Ascending aorta (tissue), 2 donors: ENCODE measurements around the gene JUNB. TPM values are rescaled to one million over a fixed set of nuclear protein-coding genes. Genes with fewer than 3 reads are reported as not detected.

Source experiments
- DNase-seq, 2 donors: peaks; one replicate each; pipeline ENCODE4 v3.0.0-alpha.2; 2019; ENCODE audit warnings: low spot score in 2 of 2
- H3K27ac ChIP-seq, 2 donors: fragments of 200-600 bp; sonication (generic); one replicate each; pipeline ENCODE4 v1.5.1; 2016 to 2017; ENCODE audit warnings: mild to moderate bottlenecking in 1 of 2
- H3K27me3 ChIP-seq: fragments of 200-600 bp; sonication (generic); one replicate; pipeline ENCODE4 v1.5.1; 2017
- H3K36me3 ChIP-seq, 2 donors: fragments of 200-600 bp; sonication (generic); one replicate each; pipeline ENCODE4 v1.5.1; 2016
- H3K4me1 ChIP-seq, 2 donors: fragments of 200-600 bp; sonication (generic); one replicate each; pipeline ENCODE4 v1.5.1; 2016 to 2017; ENCODE audit warnings: mild to moderate bottlenecking in 1 of 2
- H3K4me3 ChIP-seq, 2 donors: fragments of 200-600 bp; sonication (generic); one replicate each; pipeline ENCODE4 v1.5.1; 2016 to 2017; ENCODE audit warnings: mild to moderate bottlenecking in 1 of 2
- H3K9me3 ChIP-seq, 2 donors: fragments of 200-600 bp; sonication (generic); one replicate each; pipeline ENCODE4 v1.5.1; 2016
- CTCF ChIP-seq, 3 experiments: fragments of 200-600 bp in 2 of 3; fragments of 450-650 bp in 1 of 3; sonication (generic) in 2 of 3; IDR thresholded peaks; one replicate each; pipeline ENCODE4 v1.5.1; 2016 to 2019; ENCODE audit warnings: antibody characterized with exemption in 3 of 3, mild to moderate bottlenecking in 1 of 3, moderate library complexity in 1 of 3
- intact Hi-C: fragments of 100-400 bp; cut with DNase I; formaldehyde crosslinking; loops from one replicate; pipeline ENCODE4 v1.15.1; 2023
- total RNA-seq: library from RNA; depleted of rRNA; stranded (reverse); fragments of >200 nt; gene quantifications from one replicate; pipeline ENCODE4 v1.1.0, GENCODE V29; 2016

The JUNB gene
- total RNA-seq, 1 donor from 2014 or later, result 3,581 TPM

GRCh38 chr19:12825254-12826131 lies 34.2 kb downstream of the JUNB start:
- intact Hi-C loops, result no loop called here
- Histone ChIP-seq H3K4me3 (no peak overlapping the region), H3K27me3 (peaks cover 15% of the 10 kb centered on the region), H3K4me1 (no peaks in the 10 kb centered on the region), H3K9me3 (no peaks in the 10 kb centered on the region), H3K36me3 (no peaks in the 10 kb centered on the region), H3K27ac (no peak overlapping the region)
- peak in 2 of 3 experiments; percentile 10 to 26 for TF ChIP-seq CTCF (IDR thresholded peaks at IDR 0.05)
- DNase-seq, result no peak

GRCh38 chr19:12828494-12828893 lies 37.2 kb downstream of the JUNB start:
- DNase-seq, result no peak
- H3K36me3 ChIP-seq, result no peaks in the 10 kb centered on the region
- no peak overlapping the region for H3K4me3 ChIP-seq
- intact Hi-C loops, result no loop called here
- H3K27ac ChIP-seq, result no peak overlapping the region
- H3K9me3 ChIP-seq, result no peaks in the 10 kb centered on the region
- peaks cover 27% of the 10 kb centered on the region for H3K27me3 ChIP-seq
- no peaks in the 10 kb centered on the region for H3K4me1 ChIP-seq
- TF ChIP-seq CTCF (IDR thresholded peaks at IDR 0.05), result no peak

- H3K36me3 ChIP-seq, result no peaks in the 10 kb centered on the region
- intact Hi-C loops, result no loop called here
- peaks cover 54% of the 10 kb centered on the region for H3K27me3 ChIP-seq
- peaks cover 0 to 4% of the 10 kb centered on the region in 2 donors for H3K4me1 ChIP-seq
- H3K4me3 ChIP-seq, result peak overlapping the region; percentile 45 to 58
- DNase-seq, result no peak
- H3K9me3 ChIP-seq, result no peaks in the 10 kb centered on the region
- TF ChIP-seq CTCF (IDR thresholded peaks at IDR 0.05), result no peak
- H3K27ac ChIP-seq, result no peak overlapping the region
Measured at GRCh38 chr19:12833418-12833737, 42.1 kb downstream of the JUNB start.

GRCh38 chr19:12833738-12834565 lies 42.7 kb downstream of the JUNB start:
- no peak for TF ChIP-seq CTCF (IDR thresholded peaks at IDR 0.05)
- Histone ChIP-seq H3K27me3 (peaks cover 54% of the 10 kb centered on the region), H3K27ac (no peak overlapping the region), H3K4me3 (peak overlapping the region; percentile 45 to 58), H3K36me3 (no peaks in the 10 kb centered on the region), H3K9me3 (no peaks in the 10 kb centered on the region), H3K4me1 (peaks cover 0 to 9% of the 10 kb centered on the region in 2 donors)
- intact Hi-C loops, result no loop called here
- DNase-seq, result no peak

GRCh38 chr19:12834566-12834943 lies 43.3 kb downstream of the JUNB start, which contains the start of gene RTBDN:
RTBDN (minus strand) TSS chr19:12834579; CDS start chr19:12829979, 4,600 bp downstream.
- Histone ChIP-seq H3K4me1 (peaks cover 0 to 9% of the 10 kb centered on the region in 2 donors), H3K27me3 (peaks cover 58% of the 10 kb centered on the region), H3K27ac (no peak within 1 kb of the TSS)

More at GRCh38 chr19:12834566-12834943, 43.3 kb downstream of the JUNB start, which contains the start of gene RTBDN:
- H3K9me3 ChIP-seq, result no peaks in the 10 kb centered on the region
- intact Hi-C loops, result no loop called here
- DNase-seq, result no peak
- no peak for TF ChIP-seq CTCF (IDR thresholded peaks at IDR 0.05)
- H3K4me3 ChIP-seq, result peak within 1 kb of the TSS; percentile 45 to 58
- H3K36me3 ChIP-seq, result no peaks in the 10 kb centered on the region
